Measurements from ENCODE around the gene DTL.

Gene DTL

GRCh38 chr1:212129781-212130180 is 94.2 kb downstream of the DTL start:
- DNase-seq (ENCODE audit: low read depth): no peak

DNA sequence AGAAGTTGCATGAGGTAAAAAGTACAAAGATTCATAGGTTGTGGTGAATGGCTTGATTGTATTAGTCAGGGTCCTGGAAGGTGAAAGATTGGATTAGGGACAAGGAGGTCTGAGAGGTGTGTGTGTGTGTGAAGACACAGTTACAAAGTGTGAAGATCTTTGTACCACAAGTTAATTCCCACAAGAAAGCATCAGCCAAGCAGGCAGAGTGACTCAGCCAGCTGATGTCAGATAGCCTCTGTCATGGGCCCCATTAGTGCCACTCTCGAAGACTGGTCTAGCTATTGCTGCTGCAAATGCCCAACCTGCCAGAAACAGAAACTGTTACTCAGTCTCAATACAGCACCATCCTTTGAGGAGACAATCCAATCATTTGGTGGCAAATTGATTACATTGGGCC is 96.5 kb downstream of the DTL start:
- peak; percentile 10 for DNase-seq (ENCODE audit: low read depth)

DNA sequence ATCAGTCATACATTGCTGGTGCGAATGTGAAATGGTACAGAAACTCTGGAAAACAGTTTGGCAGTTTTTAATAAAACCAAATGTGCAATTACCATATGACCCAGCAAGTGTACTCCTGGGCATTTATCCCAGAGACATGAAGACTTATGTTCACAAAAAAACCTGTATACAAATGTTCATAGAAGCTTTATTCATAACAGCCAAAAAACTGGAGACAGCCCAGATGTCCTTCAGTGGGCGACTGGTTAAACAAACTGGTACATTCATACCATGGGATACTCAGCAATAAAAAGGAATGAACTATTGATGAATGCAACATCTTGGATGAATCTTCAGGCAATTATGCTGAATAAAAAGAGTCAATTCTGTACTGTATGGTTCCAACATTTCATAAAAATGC is 97.8 kb downstream of the DTL start:
- no peak for DNase-seq (ENCODE audit: low read depth)

- DNase-seq (ENCODE audit: low read depth): no peak
Observed at GRCh38 chr1:212135166-212135565, 99.6 kb downstream of the DTL start.

DNA sequence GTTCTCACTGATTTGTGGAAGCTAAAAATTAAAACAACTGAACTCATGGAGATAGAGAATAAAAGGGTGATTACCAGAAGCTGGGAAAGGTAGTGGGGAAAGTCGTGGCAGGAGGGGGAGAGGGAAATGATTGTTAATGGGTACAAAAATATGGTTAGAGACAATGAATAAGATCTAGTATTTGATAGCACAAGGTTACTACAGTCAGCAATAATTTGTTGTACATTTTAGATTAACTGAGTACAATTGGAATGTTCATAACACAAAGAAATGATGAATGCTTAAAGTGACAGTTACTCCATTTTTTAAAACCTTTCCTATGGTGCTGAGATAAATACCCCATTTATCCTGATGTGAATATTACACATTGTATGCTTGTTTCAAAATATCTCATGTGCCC is 102.3 kb downstream of the DTL start:
- DNase-seq (ENCODE audit: low read depth): no peak

GRCh38 chr1:212138457-212138856 is 102.9 kb downstream of the DTL start:
- DNase-seq (ENCODE audit: low read depth): no peak

DNA sequence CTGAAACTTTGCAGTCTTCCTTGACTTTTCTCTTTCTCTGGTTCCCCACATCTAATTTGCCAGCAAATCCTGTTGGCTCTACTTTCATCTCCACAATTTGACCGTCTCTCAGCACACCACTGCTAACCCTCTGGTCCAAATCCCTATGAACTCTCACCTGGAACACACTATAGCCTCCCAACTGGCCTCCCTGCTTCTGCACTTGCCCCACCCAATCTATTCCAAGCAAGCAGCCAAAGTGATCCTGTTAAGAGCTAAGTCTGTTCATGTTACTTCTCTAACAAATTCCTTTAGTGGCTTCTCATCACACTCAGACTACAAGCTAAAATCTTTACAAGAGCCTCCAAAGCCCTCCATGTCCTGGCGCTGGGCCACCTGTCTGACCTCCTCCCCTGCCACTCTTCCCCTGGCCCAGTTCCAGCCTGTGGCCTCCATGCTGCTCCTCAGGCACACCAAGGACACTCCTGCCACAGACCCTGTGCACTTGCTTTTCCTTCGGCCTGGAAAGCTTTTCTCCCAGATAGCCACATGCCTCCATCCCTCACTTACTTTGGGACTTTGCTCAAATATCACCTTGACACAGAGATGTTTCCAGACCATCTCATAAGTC is 104.1 kb downstream of the DTL start:
- DNase-seq (ENCODE audit: low read depth): no peak

- no peak for DNase-seq (ENCODE audit: low read depth)
Observed at GRCh38 chr1:212141404-212141803, 105.9 kb downstream of the DTL start.

GRCh38 chr1:212142883-212143530 is 107.5 kb downstream of the DTL start:
- DNase-seq (ENCODE audit: low read depth): no peak

GRCh38 chr1:212147581-212148033 is 112.1 kb downstream of the DTL start:
- DNase-seq (ENCODE audit: low read depth): no peak

GRCh38 chr1:212149566-212149965 is 114.0 kb downstream of the DTL start:
- DNase-seq (ENCODE audit: low read depth): no peak

DNA sequence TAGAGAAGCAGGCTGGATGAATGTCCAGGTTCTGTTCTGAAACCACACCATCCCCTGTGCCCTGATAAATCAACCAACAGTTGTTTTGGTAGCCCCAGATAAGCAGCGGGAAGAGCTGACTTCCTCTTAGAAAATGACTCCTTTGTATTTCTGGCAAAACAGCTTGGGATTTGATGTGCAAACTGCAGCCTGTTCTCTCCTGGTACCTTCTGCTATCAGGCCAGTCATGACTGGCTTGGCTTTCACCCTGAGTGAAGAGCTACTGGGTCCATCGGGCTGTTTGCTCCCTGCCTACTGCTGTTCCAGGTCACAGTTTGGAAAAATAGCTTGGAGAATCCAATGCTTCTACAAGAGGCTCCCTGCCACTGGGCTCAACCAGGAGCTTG is 116.8 kb downstream of the DTL start:
- DNase-seq (ENCODE audit: low read depth): no peak

- DNase-seq (ENCODE audit: low read depth): no peak
Observed at GRCh38 chr1:212152869-212153268, 117.3 kb downstream of the DTL start.

DNA sequence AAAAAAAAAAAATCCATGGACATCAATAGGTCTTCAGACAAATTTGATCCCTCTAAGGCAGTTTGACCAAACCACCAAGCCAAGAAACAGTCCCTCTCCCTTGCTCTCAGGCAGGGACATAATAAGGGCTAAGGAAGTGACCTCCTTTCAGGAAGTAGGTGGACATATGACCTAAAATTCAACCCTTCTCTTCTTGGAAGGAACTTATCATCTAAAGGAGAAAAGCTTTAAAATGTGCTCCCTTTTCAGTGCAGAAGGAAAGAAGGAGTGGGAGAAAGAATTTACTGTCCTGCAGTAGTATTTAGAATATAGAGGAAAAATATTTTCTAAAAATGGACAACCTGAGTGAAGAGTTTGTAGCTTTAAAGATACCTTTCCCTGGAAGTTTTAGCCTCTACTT is 118.1 kb downstream of the DTL start:
- DNase-seq (ENCODE audit: low read depth): no peak
